GM12865 (cell line): ENCODE measurements around the gene EHMT1.

ENCODE experiments used
- DNase-seq: peaks from one replicate; pipeline ENCODE4 v3.0.0; 2010; ENCODE audit warnings: low read depth
- H3K4me3 ChIP-seq: 2 replicates; pipeline ENCODE4 v1.5.1; 2011; ENCODE audit warnings: mild to moderate bottlenecking, low read depth, low read length, control low read depth
- TF ChIP-seq, protein P1 (sequence below): IDR thresholded peaks from 2 replicates; pipeline ENCODE4 v1.5.1; 2011; ENCODE audit warnings: low read length, control low read depth, low read depth, inconsistent platforms; ENCODE audit not compliant: insufficient read depth; ENCODE audit errors: missing control alignments

The EHMT1 gene

DNA sequence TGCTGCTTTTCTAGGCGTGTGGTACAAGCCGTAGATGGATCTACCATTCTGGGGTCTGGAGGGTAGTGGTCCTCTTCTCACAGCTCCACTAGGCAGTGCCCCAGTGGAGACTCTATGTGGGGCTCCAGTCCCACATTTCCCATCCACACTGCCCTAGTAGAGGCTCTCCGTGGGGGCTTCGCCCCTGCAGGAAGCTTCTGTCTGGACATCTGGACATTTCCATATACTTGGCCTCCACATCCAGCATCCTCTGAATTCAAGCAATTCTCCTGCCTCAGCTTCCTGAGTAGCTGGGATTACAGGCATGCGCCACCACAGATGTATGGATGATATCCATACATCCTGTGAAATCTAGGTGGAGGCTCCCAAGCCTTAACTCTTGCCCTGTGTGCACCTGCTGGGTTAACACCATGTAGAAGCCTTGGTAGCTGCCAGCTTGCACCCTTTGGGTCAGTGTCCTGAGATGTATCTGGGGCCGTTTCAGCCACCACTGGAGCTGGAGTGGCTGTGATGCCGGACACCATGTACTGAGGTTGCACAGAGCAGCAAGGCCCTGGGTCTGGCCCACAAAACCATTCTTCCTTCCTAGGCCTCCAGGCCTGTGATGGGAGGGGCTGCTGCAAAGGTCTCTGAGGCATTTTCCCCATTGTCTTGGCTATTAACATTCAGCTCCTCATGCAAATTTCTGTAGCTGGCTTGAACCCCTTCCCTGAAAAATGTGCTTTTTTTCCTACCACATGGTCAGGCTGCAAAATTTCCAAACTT lies 84.0 kb downstream of the EHMT1 start:
- no peak for DNase-seq
- no peak overlapping the region for H3K4me3 ChIP-seq
- TF ChIP-seq, protein P1, sequence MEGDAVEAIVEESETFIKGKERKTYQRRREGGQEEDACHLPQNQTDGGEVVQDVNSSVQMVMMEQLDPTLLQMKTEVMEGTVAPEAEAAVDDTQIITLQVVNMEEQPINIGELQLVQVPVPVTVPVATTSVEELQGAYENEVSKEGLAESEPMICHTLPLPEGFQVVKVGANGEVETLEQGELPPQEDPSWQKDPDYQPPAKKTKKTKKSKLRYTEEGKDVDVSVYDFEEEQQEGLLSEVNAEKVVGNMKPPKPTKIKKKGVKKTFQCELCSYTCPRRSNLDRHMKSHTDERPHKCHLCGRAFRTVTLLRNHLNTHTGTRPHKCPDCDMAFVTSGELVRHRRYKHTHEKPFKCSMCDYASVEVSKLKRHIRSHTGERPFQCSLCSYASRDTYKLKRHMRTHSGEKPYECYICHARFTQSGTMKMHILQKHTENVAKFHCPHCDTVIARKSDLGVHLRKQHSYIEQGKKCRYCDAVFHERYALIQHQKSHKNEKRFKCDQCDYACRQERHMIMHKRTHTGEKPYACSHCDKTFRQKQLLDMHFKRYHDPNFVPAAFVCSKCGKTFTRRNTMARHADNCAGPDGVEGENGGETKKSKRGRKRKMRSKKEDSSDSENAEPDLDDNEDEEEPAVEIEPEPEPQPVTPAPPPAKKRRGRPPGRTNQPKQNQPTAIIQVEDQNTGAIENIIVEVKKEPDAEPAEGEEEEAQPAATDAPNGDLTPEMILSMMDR, result no peak

GRCh38 chr9:137703842-137704508 lies 85.2 kb downstream of the EHMT1 start:
- H3K4me3 ChIP-seq, result no peak overlapping the region
- no peak for DNase-seq
- TF ChIP-seq, protein P1, result no peak

DNA sequence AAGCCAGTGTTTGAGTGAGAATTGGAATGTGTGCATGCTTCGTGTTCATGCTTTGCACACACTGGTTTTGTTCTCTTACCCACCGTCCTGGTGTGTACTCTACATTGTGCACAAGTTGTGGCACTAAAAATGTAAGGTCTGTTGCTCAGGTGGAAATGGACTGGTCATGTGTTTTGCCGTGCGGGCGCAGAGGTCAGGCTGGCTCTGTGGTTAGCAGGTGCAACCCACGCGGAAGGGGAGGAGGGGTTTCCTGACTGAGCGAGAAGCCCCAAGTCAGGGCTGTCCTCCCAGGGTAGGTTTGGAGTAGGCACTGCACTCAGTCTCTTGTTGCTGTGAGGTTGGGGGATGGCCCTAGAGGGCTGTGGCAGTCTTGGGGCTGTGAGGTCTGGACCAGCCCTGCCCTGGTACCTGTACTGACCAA lies 86.6 kb downstream of the EHMT1 start:
- H3K4me3 ChIP-seq, result peak overlapping the region; percentile 30; the same call in 1 of the 2 replicates
- DNase-seq, result peak; percentile 81
- TF ChIP-seq, protein P1, result no peak

GRCh38 chr9:137705906-137706305 lies 87.1 kb downstream of the EHMT1 start:
- peak overlapping the region; percentile 30; the same call in 1 of the 2 replicates for H3K4me3 ChIP-seq
- DNase-seq, result peak; percentile 29

GRCh38 chr9:137707361-137707760 lies 88.6 kb downstream of the EHMT1 start:
- no peak for DNase-seq
- TF ChIP-seq, protein P1, result no peak
- H3K4me3 ChIP-seq, result no peak overlapping the region

More at GRCh38 chr9:137705906-137706305, 87.1 kb downstream of the EHMT1 start:
- TF ChIP-seq, protein P1, result no peak

GRCh38 chr9:137708590-137709284 lies 89.9 kb downstream of the EHMT1 start:
- TF ChIP-seq, protein P1, result no peak
- DNase-seq, result no peak

More at GRCh38 chr9:137708590-137709284, 89.9 kb downstream of the EHMT1 start:
- H3K4me3 ChIP-seq, result no peak overlapping the region
